Endothelial cell of umbilical vein (primary cell): ENCODE results near the gene PMFBP1.

Source experiments
- MYC ChIP-seq: IDR thresholded peaks from one replicate; pipeline ENCODE4 v1.6.1; 2011; ENCODE audit warnings: mild to moderate bottlenecking, low read depth, low read length
- POLR2A ChIP-seq: IDR thresholded peaks from 2 replicates; pipeline ENCODE4 v1.6.1; 2012; ENCODE audit warnings: low read depth, mild to moderate bottlenecking, control low read depth, low read length
- TF ChIP-seq, protein P1 (sequence below), 2 donors: IDR thresholded peaks; 1 replicate in 1 of 2; 2 replicates in 1 of 2; pipeline ENCODE4 v1.5.1; 2011; ENCODE audit warnings: low read length in 2 of 2, mild to moderate bottlenecking in 2 of 2, moderate library complexity in 2 of 2, control low read depth in 1 of 2, inconsistent platforms in 1 of 2, low read depth in 1 of 2; ENCODE audit not compliant: insufficient read depth in 1 of 2; ENCODE audit errors: extremely low read depth in 1 of 2

DNA sequence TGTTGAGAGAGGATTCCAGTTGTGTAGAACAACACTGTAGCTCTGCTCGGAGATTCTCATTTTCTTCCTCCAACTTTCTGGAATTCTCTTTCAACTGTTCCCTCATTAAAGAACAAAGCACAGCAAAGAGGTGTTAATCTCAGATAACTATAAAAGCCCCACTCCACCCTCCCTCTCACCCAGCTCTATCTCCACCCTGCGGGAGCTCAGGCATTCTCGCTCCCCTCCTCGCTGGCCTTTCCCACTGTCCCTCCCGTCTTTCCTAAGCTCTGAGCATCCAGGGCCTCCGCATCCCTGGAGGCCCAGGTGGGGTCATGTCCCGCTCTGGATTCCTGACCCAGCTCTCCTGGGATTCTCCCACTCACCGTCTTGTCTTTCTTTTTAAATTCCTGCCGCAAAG, 43.3 kb downstream of the PMFBP1 start:
- TF ChIP-seq, protein P1, sequence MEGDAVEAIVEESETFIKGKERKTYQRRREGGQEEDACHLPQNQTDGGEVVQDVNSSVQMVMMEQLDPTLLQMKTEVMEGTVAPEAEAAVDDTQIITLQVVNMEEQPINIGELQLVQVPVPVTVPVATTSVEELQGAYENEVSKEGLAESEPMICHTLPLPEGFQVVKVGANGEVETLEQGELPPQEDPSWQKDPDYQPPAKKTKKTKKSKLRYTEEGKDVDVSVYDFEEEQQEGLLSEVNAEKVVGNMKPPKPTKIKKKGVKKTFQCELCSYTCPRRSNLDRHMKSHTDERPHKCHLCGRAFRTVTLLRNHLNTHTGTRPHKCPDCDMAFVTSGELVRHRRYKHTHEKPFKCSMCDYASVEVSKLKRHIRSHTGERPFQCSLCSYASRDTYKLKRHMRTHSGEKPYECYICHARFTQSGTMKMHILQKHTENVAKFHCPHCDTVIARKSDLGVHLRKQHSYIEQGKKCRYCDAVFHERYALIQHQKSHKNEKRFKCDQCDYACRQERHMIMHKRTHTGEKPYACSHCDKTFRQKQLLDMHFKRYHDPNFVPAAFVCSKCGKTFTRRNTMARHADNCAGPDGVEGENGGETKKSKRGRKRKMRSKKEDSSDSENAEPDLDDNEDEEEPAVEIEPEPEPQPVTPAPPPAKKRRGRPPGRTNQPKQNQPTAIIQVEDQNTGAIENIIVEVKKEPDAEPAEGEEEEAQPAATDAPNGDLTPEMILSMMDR (IDR thresholded peaks at IDR 0.05; ENCODE audit: extremely low read depth in 1 of 2, insufficient read depth in 1 of 2, low read depth in 1 of 2, low read length in 2 of 2) = no peak
- TF ChIP-seq MYC = no peak
- no peak for TF ChIP-seq POLR2A
